ENCODE results near the gene APEH.

The APEH gene

DNA sequence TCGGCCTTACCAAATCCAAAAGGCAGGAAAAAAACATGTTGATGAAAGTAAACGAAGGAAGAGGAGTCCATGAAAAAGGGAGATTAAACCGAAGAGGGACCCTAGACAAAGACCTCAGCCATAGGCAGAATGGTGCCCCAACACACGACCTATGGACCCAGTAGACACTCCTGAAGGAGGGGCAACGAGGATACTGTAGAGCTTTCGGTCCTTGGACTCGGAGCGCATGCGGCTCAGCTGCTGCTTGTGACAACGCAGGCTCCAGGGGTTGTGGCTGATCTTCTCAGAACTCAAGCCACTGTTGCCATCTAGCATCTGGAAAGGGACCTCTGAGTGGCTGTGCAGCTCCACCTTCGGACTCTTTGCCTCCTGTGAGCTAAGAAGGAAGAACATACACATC lies 58.4 kb downstream of the APEH start:
- no peak for DNase-seq

DNA sequence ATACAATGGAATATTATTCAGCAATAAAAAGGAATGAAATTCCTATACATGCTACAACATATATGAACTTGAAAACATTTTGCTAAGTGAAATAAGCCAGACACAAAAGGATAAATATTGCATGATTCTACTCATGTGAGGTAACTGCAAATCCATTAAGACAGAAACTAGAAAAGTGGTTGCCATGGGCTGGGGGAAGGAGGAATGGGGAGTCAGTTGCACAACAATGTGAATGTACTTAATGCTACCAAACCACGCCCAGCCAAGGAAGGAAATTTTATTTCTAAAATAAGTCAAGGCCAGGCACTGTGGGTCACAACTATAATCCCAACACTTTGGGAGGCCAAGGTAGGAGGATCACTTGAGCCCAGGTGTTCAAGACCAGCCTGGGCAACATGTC lies 59.4 kb downstream of the APEH start:
- no peak for DNase-seq

All from CD4-positive, alpha-beta T cell treated with Interferon alpha-2 for 1 hour (primary cell).